Measurements from ENCODE around the gene PCNX2. TPM values are rescaled to one million over a fixed set of nuclear protein-coding genes. Genes with fewer than 3 reads are reported as not detected.

The PCNX2 gene
- total and polyA plus RNA-seq, 2 of the 13 experiments (the other 11 are each of a cell fraction or from before 2014, with no cell fraction given): 0.11 to 0.42 TPM

GRCh38 chr1:233261206-233261605, 34.3 kb downstream of the PCNX2 start (continued):
- TF ChIP-seq PAXIP1 (CRISPR knock-in tag; conservative IDR thresholded peaks at IDR 0.05) (peak; percentile 33; the same call in 1 of the 2 replicates), TCF7L2 (IDR thresholded peaks at IDR 0.05; ENCODE audit: low read depth, low read length) (no peak), CENPX (CRISPR knock-in tag; IDR thresholded peaks at IDR 0.05) (no peak), ETV5 (CRISPR knock-in tag; IDR thresholded peaks at IDR 0.05; ENCODE audit: borderline replicate concordance) (peak; percentile 54; the same call in 1 of the 2 replicates), ZSCAN30 (CRISPR knock-in tag; IDR thresholded peaks at IDR 0.05) (no peak), HIVEP1 (CRISPR knock-in tag; IDR thresholded peaks at IDR 0.05) (no peak), REL (CRISPR knock-in tag; conservative IDR thresholded peaks at IDR 0.05) (no peak), MAFF (IDR thresholded peaks at IDR 0.05; ENCODE audit: low read depth, low read length) (peak; percentile 43), JUNB (CRISPR knock-in tag; IDR thresholded peaks at IDR 0.05; ENCODE audit: borderline replicate concordance) (0 out of 2 replicates have a peak, but pooled peaks have one; percentile 28), HES4 (CRISPR knock-in tag; IDR thresholded peaks at IDR 0.05; ENCODE audit: borderline replicate concordance) (no peak), ZC3H13 (CRISPR knock-in tag; IDR thresholded peaks at IDR 0.05) (no peak), POLR2A (IDR thresholded peaks at IDR 0.05; ENCODE audit: insufficient read depth in 1 of 2, low read depth in 2 of 2, low read length in 2 of 2) (no peak), ZNF18 (CRISPR knock-in tag; IDR thresholded peaks at IDR 0.05; ENCODE audit: insufficient replicate concordance) (no peak), KLF12 (CRISPR knock-in tag; IDR thresholded peaks at IDR 0.05; ENCODE audit: borderline replicate concordance) (no peak), RFX5 (IDR thresholded peaks at IDR 0.05; ENCODE audit: low read depth, low read length) (no peak), HMG20B (CRISPR knock-in tag; conservative IDR thresholded peaks at IDR 0.05) (no peak), CBX1 (IDR thresholded peaks at IDR 0.05; ENCODE audit: low read depth) (no peak), SIX4 (CRISPR knock-in tag; IDR thresholded peaks at IDR 0.05) (no peak), ZNF740 (CRISPR knock-in tag; IDR thresholded peaks at IDR 0.05) (no peak), ZNF644 (CRISPR knock-in tag; IDR thresholded peaks at IDR 0.05; ENCODE audit: low read depth) (peak; percentile 18; the same call in 1 of the 2 replicates), EP300 (IDR thresholded peaks at IDR 0.05; ENCODE audit: low read depth in 2 of 2, low read length in 2 of 2) (0 out of 4 replicates have a peak, but pooled peaks of 1 of the 2 experiments have one; percentile 23), EP300 (CRISPR knock-in tag; IDR thresholded peaks at IDR 0.05; ENCODE audit: borderline replicate concordance) (no peak), ZNF619 (CRISPR knock-in tag; IDR thresholded peaks at IDR 0.05) (no peak), CREB1 (IDR thresholded peaks at IDR 0.05) (no peak), CREB1 (CRISPR knock-in tag; IDR thresholded peaks at IDR 0.05) (peak; percentile 44), ONECUT2 (CRISPR knock-in tag; IDR thresholded peaks at IDR 0.05) (peak; percentile 87), MIER2 (CRISPR knock-in tag; IDR thresholded peaks at IDR 0.05) (no peak), ELK4 (CRISPR knock-in tag; IDR thresholded peaks at IDR 0.05; ENCODE audit: borderline replicate concordance) (no peak)
